Spleen (tissue), 7 donors: ENCODE results near the gene CD69.

Experiments used
- CTCF ChIP-seq, 11 experiments: fragments of 200-600 bp in 7 of 11; fragments of 450-650 bp in 4 of 11; sonication (generic) in 4 of 11; IDR thresholded peaks in 8 of 11; conservative IDR thresholded peaks in 3 of 11; 1 replicate in 7 of 11; 2 replicates in 4 of 11; pipeline versions ENCODE4 v1.4.0 to v1.8.0; 2016 to 2021; ENCODE audit warnings: antibody characterized with exemption in 11 of 11, inconsistent platforms in 4 of 11, mild to moderate bottlenecking in 1 of 11
- POLR2A ChIP-seq, 3 donors: fragments of 450-650 bp; IDR thresholded peaks; one replicate each; pipeline ENCODE4 v1.5.1; 2017; ENCODE audit warnings: antibody characterized with exemption in 3 of 3, mild to moderate bottlenecking in 1 of 3
- donor health status: DM: no; HTN: no; CAD: no; lungs with moderate emphysema.
- donor health status: DM: no; HTN: no; CAD: no.
- donor health status: DM: no; HTN: no; CAD: no.

DNA sequence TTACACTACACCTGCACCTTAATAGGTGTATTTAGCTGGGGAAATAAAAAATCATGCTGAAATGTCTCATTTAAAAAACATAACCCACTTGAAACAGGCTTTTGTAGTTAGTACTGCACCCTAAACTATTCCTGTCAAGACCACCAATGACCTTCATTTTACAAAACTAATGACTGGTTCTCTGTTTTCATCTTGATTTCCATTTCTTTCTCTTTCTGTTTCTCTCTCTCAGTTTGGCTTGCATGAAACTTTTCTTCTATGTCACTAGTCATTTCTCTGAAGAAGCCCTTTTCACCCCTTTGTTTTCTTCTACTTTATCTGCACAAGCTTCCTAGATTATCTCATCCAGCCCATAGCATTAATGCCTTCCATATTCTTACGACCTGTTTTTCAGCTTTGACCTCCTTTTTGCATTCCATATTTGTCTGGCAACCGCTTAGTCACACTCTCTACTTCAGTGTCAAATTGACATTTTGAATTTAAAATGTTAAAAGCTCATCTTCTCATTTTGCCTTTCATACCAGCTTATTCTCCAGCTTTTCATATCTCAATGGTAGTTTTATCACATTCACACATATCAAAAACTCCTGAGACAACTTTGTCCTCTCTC, 33.9 kb upstream of the CD69 start:
- TF ChIP-seq CTCF (IDR thresholded peaks at IDR 0.05 in 8 of 11, conservative IDR thresholded peaks at IDR 0.05 in 3 of 11) (no peak), POLR2A (IDR thresholded peaks at IDR 0.05) (no peak)
